NCI-H1417 treated with DMSO at 0.1 percent for 48 hours (cell line): ENCODE data around the gene ANO1.

Source experiments
- DNase-seq: peaks from one replicate; lab custom pipeline; 2025; lab: John Stamatoyannopoulos, UW

The ANO1 gene

DNA sequence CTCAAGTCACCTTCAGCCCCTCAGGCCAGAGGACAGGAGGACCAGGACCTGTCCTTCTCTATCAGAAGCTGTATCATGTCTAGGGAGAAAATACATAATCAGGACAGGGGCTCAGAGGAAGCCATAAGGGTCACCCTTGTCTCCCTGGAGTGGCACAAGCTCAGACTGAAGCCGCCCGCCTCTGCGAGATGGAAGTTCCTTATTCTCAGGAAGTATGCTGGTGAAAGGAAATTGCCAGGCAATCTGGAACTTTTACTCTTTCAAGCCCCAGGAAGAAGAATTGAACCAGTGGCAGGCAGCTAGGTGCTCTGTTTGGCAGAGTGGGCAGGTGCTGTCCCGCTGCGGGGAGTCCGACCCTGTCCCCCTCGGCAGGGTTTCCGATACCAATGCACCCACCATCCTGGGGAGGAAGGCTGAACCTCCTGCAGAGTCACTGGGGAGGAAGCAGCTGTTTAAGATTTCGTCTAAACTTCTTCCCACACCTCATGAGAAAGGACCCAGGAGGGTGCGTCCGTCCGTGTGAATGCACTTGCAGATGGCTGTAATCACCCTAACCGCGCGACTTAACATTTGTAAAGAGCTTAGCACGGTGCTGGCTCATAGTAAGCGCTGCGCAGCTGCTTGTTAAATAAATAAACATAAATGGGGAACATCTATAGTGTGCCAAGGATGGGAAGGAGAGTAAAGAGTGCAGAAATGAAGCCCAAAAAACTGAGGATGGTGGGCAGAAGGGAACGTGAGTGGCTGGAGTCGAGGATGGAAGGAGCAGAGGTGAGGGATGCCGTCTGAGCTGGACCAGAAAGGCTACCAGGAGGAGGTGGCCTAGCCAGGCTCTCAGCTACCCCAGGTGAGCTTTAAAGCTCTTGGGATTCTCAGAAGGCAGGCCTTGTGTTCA, 5.0 kb upstream of the ANO1 start:
- DNase-seq: no peak

DNA sequence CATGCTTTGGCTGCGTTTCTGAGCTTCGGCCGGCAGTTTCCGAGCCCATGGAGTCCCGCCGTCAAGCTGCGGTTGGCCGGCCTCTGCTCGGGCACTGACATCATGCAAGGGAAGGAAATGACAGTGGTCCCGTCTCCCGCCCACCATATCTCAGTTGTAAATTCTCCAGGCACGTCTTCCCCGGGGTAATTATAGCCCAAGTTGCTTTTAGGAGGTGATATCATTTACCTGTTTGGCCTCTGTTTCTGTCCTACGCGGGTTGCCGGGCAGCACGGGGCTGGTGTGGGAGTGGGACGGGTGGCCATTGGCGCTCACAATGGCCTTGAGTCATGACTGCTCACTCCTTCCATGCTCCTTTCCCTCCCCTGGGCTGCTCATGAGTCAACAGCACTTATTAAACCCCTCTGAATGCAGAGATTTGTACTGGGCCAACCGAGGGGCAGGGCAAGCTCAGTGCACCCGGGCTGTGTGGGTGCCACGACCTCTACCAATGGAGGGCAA, 4.2 kb upstream of the ANO1 start:
- DNase-seq: no peak

DNA sequence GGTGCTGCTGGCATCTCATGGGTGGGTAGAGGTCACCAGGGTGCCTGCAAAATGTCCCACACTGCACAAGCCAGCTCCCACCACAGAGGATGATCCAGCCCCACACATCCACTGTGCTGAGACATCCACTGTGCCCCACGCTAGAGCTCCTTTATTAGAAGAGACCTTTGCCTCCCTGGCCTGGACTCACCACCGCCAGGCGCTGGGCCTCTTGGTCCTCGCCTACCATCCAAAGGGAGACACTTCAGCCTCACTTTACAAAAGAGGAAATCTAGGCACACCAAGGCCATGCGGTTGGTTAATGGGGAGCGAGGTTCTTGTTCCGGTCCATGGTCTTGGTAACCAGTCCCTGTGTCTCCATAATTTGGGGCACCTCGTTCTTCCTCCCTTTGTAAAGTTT, 3.4 kb upstream of the ANO1 start:
- no peak for DNase-seq

DNA sequence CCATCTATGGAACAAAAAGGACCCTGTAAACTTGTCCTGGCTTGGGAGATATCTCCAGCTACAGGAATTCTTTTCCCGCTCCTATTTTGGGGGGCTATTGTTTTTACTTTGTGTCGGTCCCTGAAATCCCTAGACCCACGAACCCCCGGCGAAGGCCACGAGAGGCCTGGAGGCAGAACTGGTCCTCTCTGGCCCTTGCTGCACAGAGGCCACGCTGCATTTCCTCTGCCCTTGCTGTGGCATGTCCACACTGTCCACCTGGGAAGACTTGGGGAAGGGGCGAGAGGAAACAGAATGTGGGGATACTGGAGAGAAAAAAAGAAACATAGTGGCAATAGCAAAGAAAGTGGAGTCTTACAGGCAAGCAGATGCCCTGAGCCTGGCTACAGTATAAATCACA, 2.3 kb upstream of the ANO1 start:
- DNase-seq: no peak

DNA sequence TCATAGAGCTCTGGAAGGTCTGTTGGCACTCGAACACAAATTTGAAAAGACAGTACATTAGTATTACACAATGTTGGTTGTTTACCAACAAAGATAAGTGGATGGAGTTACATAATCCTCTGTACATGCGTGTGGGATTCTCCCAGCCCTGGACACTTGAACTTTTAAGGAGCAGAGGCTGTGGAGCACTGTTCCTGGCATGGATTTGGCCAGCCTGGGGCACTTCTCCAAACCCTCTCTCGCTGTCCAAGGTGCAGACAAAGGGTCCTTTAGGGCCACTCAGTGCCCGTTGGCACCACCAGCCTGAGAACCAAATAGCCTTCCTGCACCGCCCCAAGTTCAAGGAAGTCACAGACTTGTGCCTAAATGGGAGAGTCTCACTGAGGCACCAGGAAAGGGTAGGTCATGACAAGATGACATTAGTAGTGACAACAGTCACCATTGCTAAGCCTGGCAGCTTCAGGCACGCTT, 1.6 kb upstream of the ANO1 start:
- no peak for DNase-seq

DNA sequence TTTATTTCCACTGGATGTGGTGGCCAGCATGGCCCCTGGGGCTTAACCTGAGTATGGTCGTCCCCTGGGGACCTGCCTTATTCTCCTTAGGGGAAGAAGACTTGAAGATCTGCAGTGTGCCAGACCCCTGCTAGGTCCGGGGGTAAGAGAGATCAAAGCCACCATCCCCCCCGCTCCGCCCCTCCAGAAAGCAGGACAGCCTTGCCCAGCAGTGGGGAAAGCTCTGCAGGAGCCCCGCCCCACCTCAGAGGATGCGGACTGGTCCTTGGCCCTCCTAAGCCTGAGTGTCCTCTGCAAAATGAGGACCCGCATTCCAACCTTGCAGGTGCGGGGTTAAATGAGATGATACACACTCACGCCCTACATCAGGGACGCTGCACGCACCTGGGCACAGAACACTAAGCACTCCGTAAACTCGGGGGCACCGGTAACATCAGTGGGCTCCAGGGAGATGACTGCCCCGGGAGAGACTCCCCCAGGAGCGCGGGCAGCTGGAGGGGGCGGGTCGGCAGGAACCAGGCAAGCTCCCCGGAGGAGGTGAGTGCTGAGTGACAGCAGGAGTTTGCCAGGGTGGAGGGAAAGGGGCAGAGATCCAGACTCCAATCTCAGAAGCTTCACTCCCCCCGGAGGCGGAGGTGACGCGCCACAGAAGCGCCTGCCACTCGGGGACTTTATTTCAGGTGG, 564 bp upstream of the ANO1 start:
- no peak for DNase-seq

- DNase-seq: no peak
These were observed 882 bp downstream of the ANO1 start for GRCh38 chr11:70078781-70079616.

DNA sequence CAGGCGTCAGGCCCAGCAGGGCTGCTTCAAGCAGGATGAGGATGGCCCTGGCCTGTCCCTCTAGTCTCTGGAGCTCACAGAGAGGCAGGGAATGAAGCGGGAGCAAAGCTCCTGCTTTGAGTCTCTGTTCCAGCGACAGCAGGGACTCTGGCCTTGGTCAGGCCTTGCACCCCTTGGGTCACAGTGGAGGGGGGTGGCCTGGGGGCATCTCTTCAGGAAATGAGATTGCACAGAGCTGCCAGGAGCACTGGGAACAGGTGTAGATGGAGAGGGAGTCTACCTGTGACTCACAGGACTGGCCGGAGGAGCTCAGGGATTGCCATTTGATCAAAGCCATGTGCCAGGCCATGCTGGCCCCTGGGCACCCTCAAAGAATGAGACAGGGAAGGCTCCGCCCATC, 1.6 kb downstream of the ANO1 start:
- no peak for DNase-seq

DNA sequence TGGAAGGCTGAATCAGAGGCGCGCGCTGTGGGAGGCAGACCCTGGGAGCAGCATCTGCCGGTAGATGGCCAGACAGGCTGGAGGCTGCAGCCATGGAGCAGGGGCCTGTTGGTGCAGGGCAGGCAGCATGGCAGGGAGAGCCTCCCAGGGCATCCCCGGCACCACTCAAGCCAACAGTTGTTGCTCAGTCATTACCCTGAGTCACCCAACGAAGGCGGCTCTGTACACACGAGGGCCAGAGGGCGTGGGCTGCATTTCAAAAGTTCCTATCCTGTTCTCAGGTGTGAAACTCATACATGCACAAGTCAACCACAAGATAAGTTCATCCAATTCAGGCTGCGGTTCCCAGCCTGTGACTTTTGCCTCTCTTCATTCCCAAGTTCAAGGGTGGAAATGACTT, 2.6 kb downstream of the ANO1 start:
- no peak for DNase-seq

DNA sequence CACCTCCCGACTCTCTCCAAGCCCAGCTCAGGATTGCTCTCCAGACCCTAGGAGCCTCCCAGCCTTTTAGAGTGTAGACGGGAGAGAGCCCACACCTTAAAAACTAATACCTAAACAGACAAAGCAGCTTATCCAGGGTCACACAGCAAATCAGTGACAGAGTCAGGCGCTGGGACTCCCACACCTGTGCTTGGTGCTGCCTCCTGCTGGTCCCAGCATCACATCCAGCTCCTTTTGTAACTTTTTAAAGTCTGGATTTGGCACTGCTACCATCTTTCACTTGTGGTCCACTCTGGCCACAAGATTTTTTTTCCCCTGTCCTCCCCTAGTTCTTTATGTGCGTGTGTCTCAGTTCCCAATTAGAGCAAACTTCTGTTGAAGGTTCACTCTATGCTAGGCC, 4.7 kb downstream of the ANO1 start:
- no peak for DNase-seq

- no peak for DNase-seq
These were observed 6.2 kb downstream of the ANO1 start for GRCh38 chr11:70084046-70084984.

DNA sequence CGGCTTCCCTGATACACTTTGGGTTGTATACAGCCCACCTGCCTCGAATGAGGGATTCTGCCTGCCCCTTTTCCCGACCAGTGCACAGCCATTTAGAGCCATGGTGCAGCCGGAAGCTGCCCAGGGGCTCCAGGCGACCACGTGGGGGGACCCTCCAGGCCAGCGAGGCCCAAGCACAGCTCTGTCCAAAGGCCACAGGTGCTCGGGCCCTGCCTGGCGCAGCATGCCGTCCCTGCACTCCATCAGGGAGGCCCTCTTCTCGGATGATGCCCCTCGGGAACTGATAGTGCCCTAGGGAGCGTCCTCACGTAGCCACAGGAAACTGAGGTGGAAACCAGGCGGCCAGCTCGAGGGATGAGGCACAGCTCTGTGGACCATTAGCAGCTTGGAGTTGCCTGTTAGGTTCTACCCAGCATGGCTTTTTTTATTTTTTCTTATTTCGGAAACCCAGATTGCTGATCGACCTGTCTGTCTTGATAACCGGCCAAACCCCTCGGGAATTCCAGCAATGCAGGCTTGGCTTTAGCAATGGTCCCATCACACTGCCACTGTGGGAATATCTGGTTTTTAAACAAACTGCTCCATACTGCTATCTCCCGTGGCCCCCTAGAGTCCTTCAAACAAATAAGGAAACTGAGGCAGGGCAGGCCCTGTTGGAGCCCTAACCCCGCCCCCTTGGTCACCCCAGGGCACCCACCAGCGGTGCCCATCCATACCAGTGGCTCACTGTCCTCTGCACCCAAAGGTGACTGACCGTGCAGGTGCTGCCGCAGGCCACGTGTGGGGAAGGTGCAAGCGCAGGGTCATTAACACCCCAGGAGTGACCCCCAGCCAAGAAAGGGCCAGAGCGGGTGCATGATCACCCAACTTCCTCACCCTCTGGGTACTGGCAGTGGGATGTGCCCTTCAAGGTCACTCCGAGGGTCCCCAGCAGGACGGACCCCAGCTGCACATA, 8.0 kb downstream of the ANO1 start:
- DNase-seq: no peak

DNA sequence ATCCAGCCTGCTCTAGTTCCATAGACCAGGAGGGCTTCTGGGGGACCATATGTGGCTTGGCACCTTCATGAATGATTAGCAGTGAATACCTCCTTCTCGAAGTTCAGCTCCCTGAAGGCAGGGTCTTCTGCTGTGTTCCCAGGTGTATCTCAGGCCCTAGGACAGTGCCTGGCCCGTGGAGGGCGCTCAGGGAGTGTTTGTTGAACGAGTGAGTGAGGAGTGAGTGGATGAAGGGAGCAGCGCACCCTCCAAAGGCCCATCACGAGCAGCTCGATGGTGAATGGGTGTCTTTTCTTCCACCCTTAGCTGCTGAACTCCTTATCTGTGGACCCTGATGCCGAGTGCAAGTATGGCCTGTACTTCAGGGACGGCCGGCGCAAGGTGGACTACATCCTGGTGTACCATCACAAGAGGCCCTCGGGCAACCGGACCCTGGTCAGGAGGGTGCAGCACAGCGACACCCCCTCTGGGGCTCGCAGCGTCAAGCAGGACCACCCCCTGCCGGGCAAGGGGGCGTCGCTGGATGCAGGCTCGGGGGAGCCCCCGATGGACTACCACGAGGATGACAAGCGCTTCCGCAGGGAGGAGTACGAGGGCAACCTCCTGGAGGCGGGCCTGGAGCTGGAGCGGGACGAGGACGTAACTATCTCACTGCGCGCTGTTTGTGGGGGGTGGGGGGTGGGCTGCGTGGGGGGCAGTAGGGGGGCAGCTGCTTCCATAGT, 9.5 kb downstream of the ANO1 start:
- DNase-seq: no peak

DNA sequence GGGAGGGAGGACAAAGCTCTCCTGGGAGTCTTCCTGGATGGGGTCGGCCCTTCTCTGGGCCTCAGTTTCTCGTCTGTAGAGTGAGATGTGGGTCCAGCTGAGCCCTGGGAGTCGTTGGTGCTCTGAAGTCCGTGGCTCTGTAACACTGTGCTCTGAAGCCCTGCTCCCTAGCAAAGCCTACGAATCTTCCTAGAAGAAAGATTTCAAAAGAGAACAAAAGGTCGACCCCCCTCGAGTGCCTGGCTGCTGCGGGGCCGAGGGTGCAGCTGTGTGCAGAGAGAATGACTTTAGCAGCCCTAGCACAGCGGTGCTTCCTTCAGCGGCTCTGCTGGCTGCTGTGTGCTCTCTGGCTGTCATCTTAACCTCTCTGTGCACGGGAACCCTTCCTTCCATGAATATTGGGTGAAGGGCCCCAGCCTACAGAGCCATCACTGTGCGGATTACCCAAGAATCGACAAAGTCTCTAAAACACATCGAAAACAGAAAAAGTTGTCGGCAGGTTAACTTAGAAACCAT, 10.7 kb downstream of the ANO1 start:
- DNase-seq: no peak

- no peak for DNase-seq
These were observed 11.5 kb downstream of the ANO1 start for GRCh38 chr11:70089631-70090030.

- DNase-seq: no peak
These were observed 12.9 kb downstream of the ANO1 start for GRCh38 chr11:70090961-70091381.

GRCh38 chr11:70091638-70092037, 13.5 kb downstream of the ANO1 start:
- no peak for DNase-seq

GRCh38 chr11:70092959-70093715, 15.0 kb downstream of the ANO1 start:
- DNase-seq: no peak
